HEK293T (cell line): ENCODE data around the gene LRRC28.
A peak's percentile ranks its signal among the peaks of the same experiment; 100 is the strongest.

Source experiments
- ARNT ChIP-seq: fragments of 450-650 bp; IDR thresholded peaks from 2 replicates; pipeline ENCODE4 v1.6.1; 2017; ENCODE audit warnings: mild to moderate bottlenecking
- ELF4 ChIP-seq: fragments of 450-650 bp; IDR thresholded peaks from 2 replicates; pipeline ENCODE4 v1.6.1; 2017; ENCODE audit warnings: antibody characterized with exemption
- PKNOX1 ChIP-seq: fragments of 450-650 bp; IDR thresholded peaks from 2 replicates; pipeline ENCODE4 v1.6.1; 2016

- peak; percentile 98 for TF ChIP-seq PKNOX1
- TF ChIP-seq ELF4: no peak
- TF ChIP-seq ARNT: no peak
Observed at GRCh38 chr15:99249270-99249841, 1.9 kb upstream of the LRRC28 start, which contains the start of gene TTC23.
